ENCODE measurements around the gene TRERF1. TPM values are rescaled to one million over a fixed set of nuclear protein-coding genes. Genes with fewer than 3 reads are reported as not detected.

The TRERF1 gene
- total RNA-seq, 1 experiment from 2014 or later = 14.5 TPM

DNA sequence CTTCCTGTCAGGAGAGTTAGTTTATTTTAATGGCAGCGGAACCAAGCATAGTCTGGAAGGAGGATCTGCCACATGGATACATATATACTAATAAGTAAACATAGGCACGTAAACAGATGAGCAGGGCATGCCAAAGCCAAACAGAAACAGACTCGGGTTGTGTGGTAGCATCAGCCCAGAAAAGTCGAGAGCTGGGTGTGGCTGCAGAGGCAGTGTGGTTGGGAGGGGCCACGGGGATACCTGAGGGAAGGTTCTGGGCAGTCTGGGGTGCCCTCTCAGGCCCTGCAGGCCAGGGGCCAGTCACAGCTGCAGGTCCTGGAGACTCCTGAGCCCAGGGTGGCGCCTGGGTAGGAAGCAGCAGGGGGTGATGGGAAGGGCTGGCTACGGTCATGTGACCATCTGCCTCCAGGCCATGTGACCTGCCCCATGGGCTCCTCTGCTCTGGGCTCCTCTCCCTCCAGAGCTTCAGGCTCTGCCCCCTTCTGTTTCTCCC is 191.3 kb downstream of the TRERF1 start:
- ChIA-PET CTCF (interaction anchor here (1.0 kb wide), 1 partner anchor 287 kb away, joined by 6 read pairs; no protein-coding TSS in a partner anchor), POLR2A (ENCODE audit: unreplicated experiment) (no interaction called here)
- intact Hi-C loops (cut with micrococcal nuclease; ENCODE audit: unreplicated experiment) = no loop called here
- H3K27me3 ChIP-seq (ENCODE audit: insufficient read depth, low read depth) = no peaks in the 10 kb centered on the region
- H3K4me3 ChIP-seq = no peak overlapping the region
- H3K27ac ChIP-seq = no peak overlapping the region
- H3K4me2 ChIP-seq = no peak overlapping the region
- H2AFZ ChIP-seq = no peak overlapping the region
- no peaks in the 10 kb centered on the region; the same call in 1 of the 2 replicates for H3F3A ChIP-seq (ENCODE audit: insufficient read depth, low read depth)
- no peak for TF ChIP-seq EZH2 (IDR thresholded peaks at IDR 0.05; ENCODE audit: low read depth)
- TF ChIP-seq, protein P1, sequence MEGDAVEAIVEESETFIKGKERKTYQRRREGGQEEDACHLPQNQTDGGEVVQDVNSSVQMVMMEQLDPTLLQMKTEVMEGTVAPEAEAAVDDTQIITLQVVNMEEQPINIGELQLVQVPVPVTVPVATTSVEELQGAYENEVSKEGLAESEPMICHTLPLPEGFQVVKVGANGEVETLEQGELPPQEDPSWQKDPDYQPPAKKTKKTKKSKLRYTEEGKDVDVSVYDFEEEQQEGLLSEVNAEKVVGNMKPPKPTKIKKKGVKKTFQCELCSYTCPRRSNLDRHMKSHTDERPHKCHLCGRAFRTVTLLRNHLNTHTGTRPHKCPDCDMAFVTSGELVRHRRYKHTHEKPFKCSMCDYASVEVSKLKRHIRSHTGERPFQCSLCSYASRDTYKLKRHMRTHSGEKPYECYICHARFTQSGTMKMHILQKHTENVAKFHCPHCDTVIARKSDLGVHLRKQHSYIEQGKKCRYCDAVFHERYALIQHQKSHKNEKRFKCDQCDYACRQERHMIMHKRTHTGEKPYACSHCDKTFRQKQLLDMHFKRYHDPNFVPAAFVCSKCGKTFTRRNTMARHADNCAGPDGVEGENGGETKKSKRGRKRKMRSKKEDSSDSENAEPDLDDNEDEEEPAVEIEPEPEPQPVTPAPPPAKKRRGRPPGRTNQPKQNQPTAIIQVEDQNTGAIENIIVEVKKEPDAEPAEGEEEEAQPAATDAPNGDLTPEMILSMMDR (conservative IDR thresholded peaks at IDR 0.05) = no peak
- H3K79me2 ChIP-seq (ENCODE audit: low read depth) = no peaks in the 10 kb centered on the region
- peaks cover 13% of the 10 kb centered on the region for H3K36me3 ChIP-seq (ENCODE audit: low read depth)
- no peak for DNase-seq
- no TSS peak for BruUV-seq (replicated peaks)
- no peaks in the 10 kb centered on the region for H4K20me1 ChIP-seq (ENCODE audit: insufficient read depth)
- H3K4me1 ChIP-seq (replicated peaks; ENCODE audit: insufficient read depth) = no peaks in the 10 kb centered on the region
- no peaks in the 10 kb centered on the region for H3K9me3 ChIP-seq (ENCODE audit: insufficient read depth, low read depth)
- H3K9me2 ChIP-seq (ENCODE audit: insufficient read depth) = no peaks in the 10 kb centered on the region

DNA sequence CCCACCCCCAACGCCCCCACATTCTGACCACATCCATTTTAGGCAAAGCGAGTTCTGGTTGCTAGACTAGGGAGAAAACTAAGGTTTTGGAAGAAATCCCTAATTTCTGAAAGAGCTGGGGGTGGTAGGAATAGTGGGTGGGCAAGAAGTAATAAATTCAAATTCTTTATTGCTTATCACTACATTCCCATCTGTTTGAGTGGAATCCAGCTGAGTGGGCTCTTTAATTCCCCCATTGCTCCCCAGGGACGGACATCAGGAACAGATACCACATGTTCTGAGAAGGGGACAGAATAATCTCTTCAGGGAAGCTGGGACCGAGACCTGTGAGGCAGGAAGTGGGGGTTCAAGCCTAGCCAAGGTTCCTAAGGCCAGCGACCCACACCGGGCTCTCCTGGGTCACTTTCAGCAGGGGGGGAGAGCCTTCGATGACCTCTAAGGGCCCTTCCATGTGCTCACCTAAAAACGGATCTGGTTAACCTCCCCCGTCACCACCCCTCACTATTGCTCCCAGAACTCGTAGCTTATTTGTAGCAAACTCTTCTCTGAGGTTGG is 191.8 kb downstream of the TRERF1 start:
- Histone ChIP-seq H3K27ac (no peak overlapping the region), H2AFZ (no peak overlapping the region), H3K9me3 (ENCODE audit: insufficient read depth, low read depth) (no peaks in the 10 kb centered on the region), H3K4me2 (no peak overlapping the region), H3K4me1 (replicated peaks; ENCODE audit: insufficient read depth) (no peaks in the 10 kb centered on the region), H3K4me3 (no peak overlapping the region), H4K20me1 (ENCODE audit: insufficient read depth) (no peaks in the 10 kb centered on the region), H3K27me3 (ENCODE audit: insufficient read depth, low read depth) (no peaks in the 10 kb centered on the region), H3F3A (ENCODE audit: insufficient read depth, low read depth) (no peaks in the 10 kb centered on the region; the same call in 1 of the 2 replicates), H3K36me3 (ENCODE audit: low read depth) (peaks cover 13% of the 10 kb centered on the region), H3K79me2 (ENCODE audit: low read depth) (no peaks in the 10 kb centered on the region), H3K9me2 (ENCODE audit: insufficient read depth) (no peaks in the 10 kb centered on the region)
- ChIA-PET CTCF (interaction anchor here (1.0 kb wide), 1 partner anchor 288 kb away, joined by 6 read pairs; no protein-coding TSS in a partner anchor), POLR2A (ENCODE audit: unreplicated experiment) (no interaction called here)
- intact Hi-C loops (cut with micrococcal nuclease; ENCODE audit: unreplicated experiment) = no loop called here
- no peak for DNase-seq
- TF ChIP-seq, protein P1 (conservative IDR thresholded peaks at IDR 0.05) = no peak
- no peak for TF ChIP-seq EZH2 (IDR thresholded peaks at IDR 0.05; ENCODE audit: low read depth)
- BruUV-seq (replicated peaks) = no TSS peak

DNA sequence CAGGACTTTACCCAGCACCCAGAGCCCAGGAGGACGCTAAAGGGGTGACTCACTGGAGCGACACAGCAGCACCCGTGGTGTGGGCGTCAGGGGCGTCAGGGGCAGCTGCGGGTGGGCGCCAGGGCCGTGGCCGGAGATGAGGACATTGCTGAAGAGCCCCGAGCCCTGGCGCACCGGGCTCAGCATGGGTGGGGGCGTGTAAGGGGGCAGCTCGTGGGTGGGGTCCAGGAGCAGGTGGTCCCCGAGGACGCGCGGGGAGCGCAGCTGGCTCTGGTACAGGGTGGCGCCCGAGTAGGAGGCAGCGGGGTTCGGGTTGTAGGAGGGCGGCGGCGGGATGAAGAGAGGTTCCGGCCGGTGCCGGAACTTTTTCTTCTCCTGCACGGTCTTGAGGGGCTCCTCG is 192.4 kb downstream of the TRERF1 start:
- no peaks in the 10 kb centered on the region for H3K27me3 ChIP-seq (ENCODE audit: insufficient read depth, low read depth)
- no peak overlapping the region for H3K27ac ChIP-seq
- H3K9me3 ChIP-seq (ENCODE audit: insufficient read depth, low read depth) = no peaks in the 10 kb centered on the region
- intact Hi-C loops (cut with micrococcal nuclease; ENCODE audit: unreplicated experiment) = no loop called here
- no peaks in the 10 kb centered on the region; the same call in 1 of the 2 replicates for H3F3A ChIP-seq (ENCODE audit: insufficient read depth, low read depth)
- H3K4me2 ChIP-seq = no peak overlapping the region
- H4K20me1 ChIP-seq (ENCODE audit: insufficient read depth) = no peaks in the 10 kb centered on the region
- peaks cover 12% of the 10 kb centered on the region for H3K36me3 ChIP-seq (ENCODE audit: low read depth)
- H3K4me1 ChIP-seq (replicated peaks; ENCODE audit: insufficient read depth) = no peaks in the 10 kb centered on the region
- no TSS peak for BruUV-seq (replicated peaks)
- ChIA-PET CTCF (no interaction called here), POLR2A (ENCODE audit: unreplicated experiment) (no interaction called here)
- no peaks in the 10 kb centered on the region for H3K79me2 ChIP-seq (ENCODE audit: low read depth)
- no peak overlapping the region for H2AFZ ChIP-seq
- H3K4me3 ChIP-seq = no peak overlapping the region
- no peak for DNase-seq
- no peaks in the 10 kb centered on the region for H3K9me2 ChIP-seq (ENCODE audit: insufficient read depth)
- TF ChIP-seq, protein P1 (conservative IDR thresholded peaks at IDR 0.05) = no peak
- no peak for TF ChIP-seq EZH2 (IDR thresholded peaks at IDR 0.05; ENCODE audit: low read depth)
